Hindlimb muscle (tissue), 1 donor: ENCODE results near the gene CCDC183. TPM values are rescaled to one million over a fixed set of nuclear protein-coding genes. Genes with fewer than 3 reads are reported as not detected.
"Not testable (repeated sequence)": the region's sequence is repeated elsewhere in the genome, so short reads cannot be mapped to it uniquely, and the experiment has no call there.

Experiments used
- DNase-seq: peaks from one replicate; pipeline ENCODE4 v3.0.0-alpha.2; 2013
- polyA plus RNA-seq: library from polyadenylated mRNA; unstranded; fragments of 120-200 nt; gene quantifications from one replicate; pipeline ENCODE4 v1.2.1, GENCODE V29; 2013; ENCODE audit not compliant: insufficient read length

The CCDC183 gene
- polyA plus RNA-seq, 1 donor, result 3.0 TPM

- DNase-seq, result no peak
Observed at GRCh38 chr9:136826188-136826541, 30.0 kb downstream of the CCDC183 start.

GRCh38 chr9:136826703-136827582 is 30.8 kb downstream of the CCDC183 start:
- no peak for DNase-seq

- no peak for DNase-seq
Observed at GRCh38 chr9:136827794-136828473, 31.8 kb downstream of the CCDC183 start.

- no peak for DNase-seq
Observed at GRCh38 chr9:136828474-136829140, 32.5 kb downstream of the CCDC183 start.

GRCh38 chr9:136829412-136829811 is 33.3 kb downstream of the CCDC183 start:
- DNase-seq, result no peak

DNA sequence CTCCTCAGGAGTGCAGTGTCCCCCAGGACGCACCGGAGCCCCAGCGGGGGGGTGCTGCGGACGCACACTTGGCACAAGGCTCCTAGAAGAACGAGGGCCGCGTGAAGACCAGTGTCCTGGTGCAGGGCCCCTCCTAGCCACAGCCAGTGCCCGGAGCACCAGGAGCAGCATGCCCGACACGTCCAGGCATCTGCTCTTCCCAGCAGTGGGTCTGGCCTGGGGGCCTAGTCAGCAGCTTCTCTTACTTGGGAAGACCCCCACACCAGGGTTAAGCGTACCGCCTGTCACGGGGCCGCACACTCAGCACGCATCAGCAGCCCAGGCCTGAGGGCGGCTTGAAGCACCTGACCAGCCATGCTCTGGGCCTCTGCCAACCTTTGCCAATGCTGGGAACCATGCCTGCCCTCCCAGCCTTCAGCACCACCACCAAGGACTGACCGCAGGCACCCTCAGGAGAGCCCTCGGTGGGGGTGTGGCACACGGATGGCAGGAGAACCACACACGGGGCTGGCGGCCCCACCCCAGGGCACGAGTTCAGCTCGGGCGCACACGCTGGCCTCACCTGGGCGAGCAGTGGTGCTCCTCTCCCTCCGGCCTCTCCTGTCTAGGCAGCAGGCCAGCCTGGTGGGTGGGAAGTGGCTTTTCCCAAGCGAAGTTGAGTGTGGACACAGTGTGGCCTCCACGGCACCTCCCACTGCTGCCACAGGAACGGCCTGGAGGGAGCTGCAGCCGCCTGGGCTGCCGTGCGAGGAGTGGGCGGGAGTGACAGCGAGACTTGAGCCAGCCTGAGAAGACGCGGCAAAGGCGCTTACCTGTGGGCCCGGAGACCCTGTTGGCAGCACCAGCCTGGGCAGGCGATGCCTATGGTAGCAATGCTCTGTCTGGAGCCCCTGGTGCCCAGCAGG is 34.1 kb downstream of the CCDC183 start:
- DNase-seq, result no peak

GRCh38 chr9:136831002-136831719 is 35.0 kb downstream of the CCDC183 start:
- no peak for DNase-seq

DNA sequence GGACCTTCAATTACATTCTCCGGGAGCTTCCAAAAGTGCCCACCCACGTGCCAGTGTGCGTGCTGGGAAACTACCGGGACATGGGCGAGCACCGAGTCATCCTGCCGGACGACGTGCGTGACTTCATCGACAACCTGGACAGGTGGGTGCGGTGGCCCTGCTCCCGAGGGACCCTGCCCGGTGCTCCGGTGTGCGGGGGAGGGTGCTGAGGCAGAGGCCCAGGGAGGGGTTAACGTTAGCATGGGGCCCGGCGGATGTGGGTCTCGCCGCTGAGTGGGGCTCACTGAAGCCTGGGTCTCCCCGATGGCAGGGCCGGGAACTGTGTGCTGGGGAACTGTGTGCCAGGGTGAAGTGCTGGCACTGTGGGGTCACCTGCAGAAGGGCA is 35.6 kb downstream of the CCDC183 start:
- no peak for DNase-seq

DNA sequence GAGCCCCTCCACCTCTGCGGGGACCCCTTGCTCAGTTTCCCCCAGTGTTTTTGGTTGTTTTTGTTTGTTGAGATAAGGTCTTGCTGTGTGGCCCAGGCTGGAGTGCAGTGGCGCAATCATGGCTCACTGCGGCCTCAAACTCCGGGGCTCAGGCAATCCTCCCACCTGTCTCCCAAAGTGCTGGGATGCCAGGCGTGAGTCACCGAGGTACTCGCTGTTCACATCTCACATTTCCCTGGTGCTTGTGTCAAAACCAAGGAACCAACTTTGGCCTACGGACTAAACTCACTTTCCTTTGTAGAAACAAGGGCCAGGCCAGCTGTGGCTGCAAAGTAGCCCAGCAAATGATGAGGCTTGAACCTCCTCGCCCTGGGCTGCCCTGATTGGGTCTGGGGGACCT is 36.4 kb downstream of the CCDC183 start:
- no peak for DNase-seq

DNA sequence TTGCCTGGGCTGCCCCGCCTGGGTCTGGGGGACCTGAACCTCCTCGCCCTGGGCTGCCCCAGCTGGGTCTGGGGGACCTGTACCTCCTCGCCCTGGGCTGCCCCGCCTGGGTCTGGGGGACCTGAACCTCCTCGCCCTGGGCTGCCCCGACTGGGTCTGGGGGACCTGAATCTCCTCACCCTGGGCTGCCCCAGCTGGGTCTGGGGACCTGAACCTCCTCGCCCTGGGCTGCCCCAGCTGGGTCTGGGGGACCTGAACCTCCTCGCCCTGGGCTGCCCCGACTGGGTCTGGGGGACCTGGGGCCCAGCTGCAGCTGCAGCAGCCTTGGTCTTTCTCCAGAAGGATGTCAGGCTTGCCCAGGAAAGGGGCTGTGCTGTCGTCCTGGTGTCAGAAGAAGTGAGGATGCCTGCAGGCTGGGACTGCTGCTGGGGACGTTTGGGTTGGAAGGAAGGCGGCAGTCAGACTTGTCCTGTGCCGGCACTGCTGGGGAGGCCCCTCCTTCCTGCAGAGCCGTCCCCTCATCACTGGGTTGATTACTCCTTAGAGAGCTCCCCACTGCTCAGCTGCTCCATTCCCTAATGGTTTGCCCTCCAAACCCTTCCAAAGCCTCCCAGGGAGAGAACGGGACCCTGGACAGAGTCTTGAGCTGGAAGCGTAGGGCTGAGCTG is 37.4 kb downstream of the CCDC183 start:
- DNase-seq, result not testable (repeated sequence)

DNA sequence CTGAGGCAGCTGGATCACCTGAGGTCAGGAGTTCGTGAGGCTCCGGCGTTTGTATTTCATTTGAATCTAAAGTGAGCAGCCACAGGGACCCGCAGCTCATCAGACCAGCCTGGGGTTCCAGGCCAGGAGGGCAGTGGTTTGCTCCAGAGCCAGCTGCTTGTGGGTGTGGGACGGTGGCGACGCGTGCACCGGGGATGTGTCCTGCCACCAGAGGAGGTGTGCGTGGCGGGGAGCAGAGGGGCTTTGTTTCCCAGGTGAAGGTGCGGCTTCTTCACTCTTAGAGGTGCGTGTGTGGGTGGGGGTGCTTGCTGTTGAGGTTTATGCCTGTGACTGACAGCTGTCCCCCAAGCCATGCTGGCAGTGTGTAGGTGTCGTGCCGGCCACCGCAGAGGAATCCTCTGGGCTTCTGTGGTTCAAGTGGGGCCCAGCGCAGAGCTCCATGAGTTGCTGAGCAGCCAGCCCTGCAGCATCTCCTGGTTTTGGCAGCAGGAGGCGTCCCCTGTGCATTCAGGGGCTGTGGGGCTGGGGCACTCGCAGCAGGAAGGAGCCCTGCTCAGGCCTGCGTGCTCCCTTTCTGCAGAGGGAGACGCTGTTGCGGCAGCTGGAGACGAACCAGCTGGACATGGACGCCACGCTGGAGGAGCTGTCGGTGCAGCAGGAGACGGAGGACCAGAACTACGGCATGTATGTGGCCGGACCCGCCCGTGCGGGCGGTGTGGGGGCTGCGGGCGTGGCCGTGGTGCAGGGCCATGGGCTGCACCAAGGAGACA is 39.2 kb downstream of the CCDC183 start:
- no peak for DNase-seq

- no peak for DNase-seq
Observed at GRCh38 chr9:136835932-136836904, 40.1 kb downstream of the CCDC183 start.

- DNase-seq, result no peak
Observed at GRCh38 chr9:136837146-136837855, 41.2 kb downstream of the CCDC183 start.

- not testable (repeated sequence) for DNase-seq
Observed at GRCh38 chr9:136837856-136838277, 41.7 kb downstream of the CCDC183 start.

DNA sequence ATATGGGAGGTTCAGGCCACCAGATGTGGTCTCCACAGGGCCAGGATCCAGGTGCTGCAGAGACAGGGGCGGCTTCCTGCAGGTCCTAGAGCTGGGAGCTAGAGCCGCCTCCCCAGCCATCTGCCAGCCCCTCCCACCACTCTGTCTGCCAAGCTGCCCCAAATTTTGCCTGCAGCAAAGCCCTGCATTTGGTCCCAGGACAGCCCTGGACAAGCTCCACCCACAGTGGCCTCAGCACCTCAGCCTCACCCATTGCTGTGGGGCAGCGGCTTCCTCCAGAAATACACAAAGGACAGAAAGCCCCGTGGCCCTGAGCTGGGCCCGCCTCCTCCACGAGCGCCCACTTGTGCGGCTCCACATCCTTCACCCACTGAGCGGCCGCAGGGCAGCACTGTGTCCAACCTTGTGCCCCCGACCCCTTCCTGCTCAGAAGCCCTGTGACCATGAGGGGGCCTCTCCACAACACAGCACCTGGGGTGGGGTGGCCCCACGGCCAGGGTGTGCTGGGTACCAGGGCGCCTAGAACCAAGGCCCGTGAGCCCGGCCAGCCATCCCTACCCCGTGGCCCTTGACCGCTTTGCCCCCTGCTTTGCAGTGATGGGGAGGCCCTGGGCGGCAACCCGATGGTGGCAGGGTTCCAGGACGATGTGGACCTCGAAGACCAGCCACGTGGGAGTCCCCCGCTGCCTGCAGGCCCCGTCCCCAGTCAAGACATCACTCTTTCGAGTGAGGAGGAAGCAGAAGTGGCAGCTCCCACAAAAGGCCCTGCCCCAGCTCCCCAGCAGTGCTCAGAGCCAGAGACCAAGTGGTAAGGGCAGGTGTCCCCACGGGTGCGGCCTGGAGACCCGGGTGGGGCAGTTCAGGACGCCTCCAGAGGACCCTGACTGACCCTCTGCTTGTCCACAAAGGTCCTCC is 42.4 kb downstream of the CCDC183 start:
- no peak for DNase-seq

- no peak for DNase-seq
Observed at GRCh38 chr9:136839229-136840139, 43.3 kb downstream of the CCDC183 start.
